Measurements from ENCODE around the gene CPD. TPM values are rescaled to one million over a fixed set of nuclear protein-coding genes. Genes with fewer than 3 reads are reported as not detected.
"Not testable (repeated sequence)": the region's sequence is repeated elsewhere in the genome, so short reads cannot be mapped to it uniquely, and the experiment has no call there.

Gene CPD
- total and polyA plus RNA-seq, 9 of the 15 experiments (the other 6 are each of a cell fraction or from before 2014, with no cell fraction given) = 4.5 to 24.4 (median 20.4) TPM

DNA sequence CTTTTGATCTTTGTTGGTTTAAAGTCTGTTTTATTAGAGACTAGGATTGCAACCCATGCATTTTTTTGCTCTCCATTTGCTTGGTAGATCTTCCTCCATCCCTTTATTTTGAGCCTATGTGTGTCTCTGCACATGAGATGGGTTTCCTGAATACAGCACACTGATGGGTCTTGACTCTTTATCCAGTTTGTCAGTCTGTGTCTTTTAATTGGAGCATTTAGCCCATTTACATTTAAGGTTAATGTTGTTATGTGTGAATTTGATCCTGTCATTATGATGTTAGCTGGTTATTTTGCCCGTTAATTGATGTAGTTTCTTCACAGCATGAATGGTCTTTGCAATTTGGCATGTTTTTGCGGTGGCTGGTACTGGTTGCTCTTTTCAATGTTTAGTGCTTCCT, 31.9 kb downstream of the CPD start:
- WGBS (ENCODE audit: insufficient coverage, low coverage, missing lambda C conversion rate) = 35% methylated on average over 2 of the region's 2 CpGs
- peak; percentile 85 for TF ChIP-seq ZNF507 (tag; conservative IDR thresholded peaks at IDR 0.05)
- H3K9me1 ChIP-seq (ENCODE audit: control insufficient read depth, insufficient read depth, low read length); H3K4me3 ChIP-seq; H3K79me2 ChIP-seq (ENCODE audit: control insufficient read depth, insufficient read depth, low read length); H3K9ac ChIP-seq (ENCODE audit: insufficient read depth in 1 of 2, low read depth in 2 of 2, low read length in 2 of 2); H3K4me2 ChIP-seq (ENCODE audit: insufficient read depth, low read length); H2AFZ ChIP-seq (ENCODE audit: low read depth, low read length); H3K27ac ChIP-seq (ENCODE audit: extremely low read depth, low read depth, low read length); H3K4me1 ChIP-seq (replicated peaks in 1 of 2; ENCODE audit: control insufficient read depth in 2 of 2, insufficient read depth in 2 of 2, low read length in 2 of 2); FAIRE-seq; intact Hi-C loops (cut with micrococcal nuclease); H3K9me3 ChIP-seq (replicated peaks; ENCODE audit: control insufficient read depth, insufficient read depth, low read depth, low read length); BruUV-seq (replicated peaks); in situ Hi-C loops (cut with MboI); CTCF ChIA-PET (ENCODE audit: low intra/inter-chr PET ratio); H3K27me3 ChIP-seq (ENCODE audit: control insufficient read depth in 2 of 2, insufficient read depth in 2 of 2, low read length in 2 of 2); H4K20me1 ChIP-seq (replicated peaks; ENCODE audit: control insufficient read depth, insufficient read depth, low read length); ATAC-seq; POLR2A ChIA-PET; H3K36me3 ChIP-seq (ENCODE audit: control insufficient read depth, insufficient read depth, low read length); DNase-seq (ENCODE audit: extremely low read depth in 1 of 4, low spot score in 3 of 4): not testable (repeated sequence)

DNA sequence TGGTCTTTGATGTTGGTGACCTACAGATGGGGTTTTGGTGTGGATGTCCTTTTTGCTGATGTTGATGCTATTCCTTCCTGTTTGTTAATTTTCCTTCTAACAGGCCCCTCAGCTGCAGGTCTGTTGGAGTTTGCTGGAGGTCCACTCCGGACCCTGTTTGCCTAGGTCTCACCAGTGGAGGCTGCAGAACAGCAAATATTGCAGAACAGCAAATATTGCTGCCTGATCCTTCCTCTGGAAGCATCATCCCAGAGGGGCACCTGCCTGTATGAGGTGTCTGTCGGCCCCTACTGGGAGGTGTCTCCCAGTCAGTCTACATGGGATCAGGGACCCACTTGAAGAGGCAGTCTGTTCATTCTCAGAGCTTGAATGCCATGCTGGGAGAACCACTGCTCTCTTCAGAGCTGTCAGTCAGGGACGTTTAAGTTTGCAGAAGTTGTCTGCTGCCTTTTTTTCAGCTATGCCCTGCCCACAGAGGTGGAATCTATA, 33.3 kb downstream of the CPD start:
- H3K79me2 ChIP-seq (ENCODE audit: control insufficient read depth, insufficient read depth, low read length); H4K20me1 ChIP-seq (replicated peaks; ENCODE audit: control insufficient read depth, insufficient read depth, low read length); H3K4me3 ChIP-seq; CTCF ChIA-PET (ENCODE audit: low intra/inter-chr PET ratio); BruUV-seq (replicated peaks); FAIRE-seq; H3K4me2 ChIP-seq (ENCODE audit: insufficient read depth, low read length); intact Hi-C loops (cut with micrococcal nuclease); DNase-seq (ENCODE audit: extremely low read depth in 1 of 4, low spot score in 3 of 4); H3K27me3 ChIP-seq (ENCODE audit: control insufficient read depth in 2 of 2, insufficient read depth in 2 of 2, low read length in 2 of 2); H3K4me1 ChIP-seq (replicated peaks in 1 of 2; ENCODE audit: control insufficient read depth in 2 of 2, insufficient read depth in 2 of 2, low read length in 2 of 2); in situ Hi-C loops (cut with MboI); H2AFZ ChIP-seq (ENCODE audit: low read depth, low read length); H3K36me3 ChIP-seq (ENCODE audit: control insufficient read depth, insufficient read depth, low read length); H3K9ac ChIP-seq (ENCODE audit: insufficient read depth in 1 of 2, low read depth in 2 of 2, low read length in 2 of 2); ATAC-seq; H3K9me1 ChIP-seq (ENCODE audit: control insufficient read depth, insufficient read depth, low read length); H3K27ac ChIP-seq (ENCODE audit: extremely low read depth, low read depth, low read length); H3K9me3 ChIP-seq (replicated peaks; ENCODE audit: control insufficient read depth, insufficient read depth, low read depth, low read length): not testable (repeated sequence)
- 46% methylated on average over 3 of the region's 3 CpGs for WGBS (ENCODE audit: insufficient coverage, low coverage, missing lambda C conversion rate)
- POLR2A ChIA-PET = interaction anchor here (0.8 to 1.5 kb wide), 3 partner anchors 9 to 120 kb away, joined by 3 to 4 read pairs (median 4); partner anchors contain the start of gene BLMH
